ENCODE measurements around the gene ZNF532.

ZNF532 gene

GRCh38 chr18:58955001-58955400 is 90.3 kb downstream of the ZNF532 start:
- DNase-seq (ENCODE audit: low spot score): no peak

GRCh38 chr18:58955738-58956137 is 91.1 kb downstream of the ZNF532 start:
- Histone ChIP-seq H2AFZ (ENCODE audit: low read length) (no peak overlapping the region), H3K79me1 (ENCODE audit: low read depth, low read length) (peaks cover 1% of the 10 kb centered on the region), H3K9me3 (replicated peaks in 1 of 2; ENCODE audit: control insufficient read depth in 2 of 2, insufficient read depth in 1 of 2, low read depth in 1 of 2, low read length in 2 of 2) (no peaks in the 10 kb centered on the region), H3K4me3 (ENCODE audit: low read length in 2 of 2) (no peak overlapping the region), H4K91ac (ENCODE audit: low read depth, low read length, poor library complexity) (no peak overlapping the region), H3K4ac (ENCODE audit: low read length) (no peak overlapping the region), H4K8ac (ENCODE audit: low read depth, low read length) (no peak overlapping the region), H3K4me2 (ENCODE audit: insufficient read depth, low read length, poor library complexity, severe bottlenecking) (no peak overlapping the region), H2BK5ac (ENCODE audit: low read length) (no peak overlapping the region), H3K18ac (ENCODE audit: low read length) (no peak overlapping the region), H3K23ac (ENCODE audit: low read depth, low read length, poor library complexity) (no peak overlapping the region), H3K27me3 (ENCODE audit: control insufficient read depth in 3 of 3, insufficient read depth in 3 of 3, low read depth in 1 of 3, low read length in 3 of 3) (no peaks in the 10 kb centered on the region), H2BK120ac (ENCODE audit: low read depth, low read length) (no peak overlapping the region), H3K14ac (ENCODE audit: low read length) (no peak overlapping the region), H3K9ac (ENCODE audit: low read depth, low read length, poor library complexity) (no peak overlapping the region), H2BK12ac (ENCODE audit: low read length) (no peak overlapping the region), H2BK15ac (ENCODE audit: low read length) (no peak overlapping the region), H3K36me3 (replicated peaks in 1 of 2; ENCODE audit: control insufficient read depth in 2 of 2, insufficient read depth in 2 of 2, low read length in 2 of 2) (peaks cover 12 to 97% of the 10 kb centered on the region in 2 donors), H3K4me1 (ENCODE audit: control insufficient read depth in 2 of 2, insufficient read depth in 1 of 2, low read depth in 1 of 2, low read length in 2 of 2) (peaks cover 0 to 3% of the 10 kb centered on the region in 2 donors), H2AK5ac (ENCODE audit: low read depth, low read length) (no peak overlapping the region), H3K27ac (replicated peaks; ENCODE audit: low read length) (no peak overlapping the region)
- no peak for DNase-seq (ENCODE audit: low spot score)
- WGBS, 2 donors (ENCODE audit: extremely low coverage in 2 of 2, insufficient read length in 2 of 2, insufficient replicate concordance in 1 of 2): no CpG with 5 or more reads among the region's 4 CpGs

More at GRCh38 chr18:58955001-58955400, 90.3 kb downstream of the ZNF532 start:
- H3K79me1 ChIP-seq (ENCODE audit: low read depth, low read length): peaks cover 1% of the 10 kb centered on the region
- H3K36me3 ChIP-seq (replicated peaks in 1 of 2; ENCODE audit: control insufficient read depth in 2 of 2, insufficient read depth in 2 of 2, low read length in 2 of 2): peaks cover 8 to 97% of the 10 kb centered on the region in 2 donors
- no peak overlapping the region for H3K4me2 ChIP-seq (ENCODE audit: insufficient read depth, low read length, poor library complexity, severe bottlenecking)
- H4K8ac ChIP-seq (ENCODE audit: low read depth, low read length): no peak overlapping the region
- no peak overlapping the region for H2BK120ac ChIP-seq (ENCODE audit: low read depth, low read length)
- no peak overlapping the region for H3K27ac ChIP-seq (replicated peaks; ENCODE audit: low read length)
- no peak overlapping the region for H3K9ac ChIP-seq (ENCODE audit: low read depth, low read length, poor library complexity)
- no peaks in the 10 kb centered on the region for H3K27me3 ChIP-seq (ENCODE audit: control insufficient read depth in 3 of 3, insufficient read depth in 3 of 3, low read depth in 1 of 3, low read length in 3 of 3)
- no peak overlapping the region for H3K4me3 ChIP-seq (ENCODE audit: low read length in 2 of 2)
- H2AK5ac ChIP-seq (ENCODE audit: low read depth, low read length): no peak overlapping the region
- H3K9me3 ChIP-seq (replicated peaks in 1 of 2; ENCODE audit: control insufficient read depth in 2 of 2, insufficient read depth in 1 of 2, low read depth in 1 of 2, low read length in 2 of 2): no peaks in the 10 kb centered on the region
- H3K4ac ChIP-seq (ENCODE audit: low read length): no peak overlapping the region
- H3K14ac ChIP-seq (ENCODE audit: low read length): no peak overlapping the region
- no peak overlapping the region for H2BK5ac ChIP-seq (ENCODE audit: low read length)
- H4K91ac ChIP-seq (ENCODE audit: low read depth, low read length, poor library complexity): no peak overlapping the region
- H2BK15ac ChIP-seq (ENCODE audit: low read length): no peak overlapping the region
- no peak overlapping the region for H3K18ac ChIP-seq (ENCODE audit: low read length)
- H3K23ac ChIP-seq (ENCODE audit: low read depth, low read length, poor library complexity): no peak overlapping the region
- WGBS, 2 donors (ENCODE audit: extremely low coverage in 2 of 2, insufficient read length in 2 of 2, insufficient replicate concordance in 1 of 2): no CpG with 5 or more reads among the region's 6 CpGs
- peaks cover 0 to 3% of the 10 kb centered on the region in 2 donors for H3K4me1 ChIP-seq (ENCODE audit: control insufficient read depth in 2 of 2, insufficient read depth in 1 of 2, low read depth in 1 of 2, low read length in 2 of 2)
- no peak overlapping the region for H2BK12ac ChIP-seq (ENCODE audit: low read length)
- no peak overlapping the region for H2AFZ ChIP-seq (ENCODE audit: low read length)

GRCh38 chr18:58958628-58959027 is 94.0 kb downstream of the ZNF532 start:
- Histone ChIP-seq H2BK15ac (ENCODE audit: low read length) (no peak overlapping the region), H2AFZ (ENCODE audit: low read length) (no peak overlapping the region), H2BK120ac (ENCODE audit: low read depth, low read length) (no peak overlapping the region), H3K9ac (ENCODE audit: low read depth, low read length, poor library complexity) (no peak overlapping the region), H4K8ac (ENCODE audit: low read depth, low read length) (no peak overlapping the region), H3K23ac (ENCODE audit: low read depth, low read length, poor library complexity) (no peak overlapping the region), H3K36me3 (replicated peaks in 1 of 2; ENCODE audit: control insufficient read depth in 2 of 2, insufficient read depth in 2 of 2, low read length in 2 of 2) (peaks cover 22 to 92% of the 10 kb centered on the region in 2 donors), H3K4ac (ENCODE audit: low read length) (no peak overlapping the region), H2BK12ac (ENCODE audit: low read length) (no peak overlapping the region), H3K14ac (ENCODE audit: low read length) (no peak overlapping the region), H3K27me3 (ENCODE audit: control insufficient read depth in 3 of 3, insufficient read depth in 3 of 3, low read depth in 1 of 3, low read length in 3 of 3) (no peaks in the 10 kb centered on the region), H3K79me1 (ENCODE audit: low read depth, low read length) (no peaks in the 10 kb centered on the region), H2AK5ac (ENCODE audit: low read depth, low read length) (no peak overlapping the region), H3K4me2 (ENCODE audit: insufficient read depth, low read length, poor library complexity, severe bottlenecking) (no peak overlapping the region), H3K27ac (replicated peaks; ENCODE audit: low read length) (no peak overlapping the region), H3K4me3 (ENCODE audit: low read length in 2 of 2) (no peak overlapping the region), H2BK5ac (ENCODE audit: low read length) (no peak overlapping the region), H3K9me3 (replicated peaks in 1 of 2; ENCODE audit: control insufficient read depth in 2 of 2, insufficient read depth in 1 of 2, low read depth in 1 of 2, low read length in 2 of 2) (no peaks in the 10 kb centered on the region), H3K18ac (ENCODE audit: low read length) (no peak overlapping the region), H3K4me1 (ENCODE audit: control insufficient read depth in 2 of 2, insufficient read depth in 1 of 2, low read depth in 1 of 2, low read length in 2 of 2) (peaks cover 0 to 3% of the 10 kb centered on the region in 2 donors), H4K91ac (ENCODE audit: low read depth, low read length, poor library complexity) (no peak overlapping the region)
- WGBS, 2 donors (ENCODE audit: extremely low coverage in 2 of 2, insufficient read length in 2 of 2, insufficient replicate concordance in 1 of 2): no CpG with 5 or more reads among the region's 3 CpGs
- DNase-seq (ENCODE audit: low spot score): no peak

- Histone ChIP-seq H3K4ac (ENCODE audit: low read length) (no peak overlapping the region), H2AK5ac (ENCODE audit: low read depth, low read length) (no peak overlapping the region), H3K9ac (ENCODE audit: low read depth, low read length, poor library complexity) (no peak overlapping the region), H3K9me3 (replicated peaks in 1 of 2; ENCODE audit: control insufficient read depth in 2 of 2, insufficient read depth in 1 of 2, low read depth in 1 of 2, low read length in 2 of 2) (no peaks in the 10 kb centered on the region), H2BK120ac (ENCODE audit: low read depth, low read length) (no peak overlapping the region), H3K27ac (replicated peaks; ENCODE audit: low read length) (no peak overlapping the region), H4K8ac (ENCODE audit: low read depth, low read length) (no peak overlapping the region), H3K4me1 (ENCODE audit: control insufficient read depth in 2 of 2, insufficient read depth in 1 of 2, low read depth in 1 of 2, low read length in 2 of 2) (no peaks in the 10 kb centered on the region), H2AFZ (ENCODE audit: low read length) (no peak overlapping the region), H3K4me3 (ENCODE audit: low read length in 2 of 2) (no peak overlapping the region), H3K23ac (ENCODE audit: low read depth, low read length, poor library complexity) (no peak overlapping the region), H2BK15ac (ENCODE audit: low read length) (no peak overlapping the region), H4K91ac (ENCODE audit: low read depth, low read length, poor library complexity) (no peak overlapping the region), H3K18ac (ENCODE audit: low read length) (no peak overlapping the region), H3K4me2 (ENCODE audit: insufficient read depth, low read length, poor library complexity, severe bottlenecking) (no peak overlapping the region), H3K36me3 (replicated peaks in 1 of 2; ENCODE audit: control insufficient read depth in 2 of 2, insufficient read depth in 2 of 2, low read length in 2 of 2) (peaks cover 17 to 88% of the 10 kb centered on the region in 2 donors), H2BK5ac (ENCODE audit: low read length) (no peak overlapping the region), H3K27me3 (ENCODE audit: control insufficient read depth in 3 of 3, insufficient read depth in 3 of 3, low read depth in 1 of 3, low read length in 3 of 3) (no peaks in the 10 kb centered on the region), H2BK12ac (ENCODE audit: low read length) (no peak overlapping the region), H3K14ac (ENCODE audit: low read length) (no peak overlapping the region), H3K79me1 (ENCODE audit: low read depth, low read length) (no peaks in the 10 kb centered on the region)
- WGBS, 2 donors (ENCODE audit: extremely low coverage in 2 of 2, insufficient read length in 2 of 2, insufficient replicate concordance in 1 of 2): no CpG with 5 or more reads among the region's 1 CpG
- DNase-seq (ENCODE audit: low spot score): no peak
Observed at GRCh38 chr18:58960508-58960907, 95.8 kb downstream of the ZNF532 start.
